Measurements from ENCODE around the gene AFM.

DNA sequence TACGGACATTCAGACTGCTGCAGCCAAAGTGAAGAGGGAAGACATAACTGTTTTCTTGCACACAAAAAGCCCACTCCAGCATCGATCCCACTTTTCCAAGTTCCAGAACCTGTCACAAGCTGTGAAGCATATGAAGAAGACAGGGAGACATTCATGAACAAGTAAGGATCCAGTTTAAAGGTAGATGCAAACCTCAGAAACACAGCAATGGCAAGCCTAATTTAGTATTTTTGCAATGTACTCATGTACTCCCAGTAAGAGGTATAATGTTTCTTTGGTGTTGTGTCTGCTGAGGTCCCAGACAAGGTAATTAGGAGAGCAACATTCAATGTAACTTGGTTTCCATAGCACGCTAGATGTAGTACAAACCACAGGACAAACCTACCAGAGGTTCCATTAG lies 40.9 kb upstream of the AFM start:
- TF ChIP-seq GZF1 (CRISPR knock-in tag; IDR thresholded peaks at IDR 0.05): no peak
- TF ChIP-seq, protein P1, sequence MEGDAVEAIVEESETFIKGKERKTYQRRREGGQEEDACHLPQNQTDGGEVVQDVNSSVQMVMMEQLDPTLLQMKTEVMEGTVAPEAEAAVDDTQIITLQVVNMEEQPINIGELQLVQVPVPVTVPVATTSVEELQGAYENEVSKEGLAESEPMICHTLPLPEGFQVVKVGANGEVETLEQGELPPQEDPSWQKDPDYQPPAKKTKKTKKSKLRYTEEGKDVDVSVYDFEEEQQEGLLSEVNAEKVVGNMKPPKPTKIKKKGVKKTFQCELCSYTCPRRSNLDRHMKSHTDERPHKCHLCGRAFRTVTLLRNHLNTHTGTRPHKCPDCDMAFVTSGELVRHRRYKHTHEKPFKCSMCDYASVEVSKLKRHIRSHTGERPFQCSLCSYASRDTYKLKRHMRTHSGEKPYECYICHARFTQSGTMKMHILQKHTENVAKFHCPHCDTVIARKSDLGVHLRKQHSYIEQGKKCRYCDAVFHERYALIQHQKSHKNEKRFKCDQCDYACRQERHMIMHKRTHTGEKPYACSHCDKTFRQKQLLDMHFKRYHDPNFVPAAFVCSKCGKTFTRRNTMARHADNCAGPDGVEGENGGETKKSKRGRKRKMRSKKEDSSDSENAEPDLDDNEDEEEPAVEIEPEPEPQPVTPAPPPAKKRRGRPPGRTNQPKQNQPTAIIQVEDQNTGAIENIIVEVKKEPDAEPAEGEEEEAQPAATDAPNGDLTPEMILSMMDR (CRISPR knock-in tag; IDR thresholded peaks at IDR 0.05): no peak
- no peak for TF ChIP-seq ISL2 (CRISPR knock-in tag; IDR thresholded peaks at IDR 0.05)
- TF ChIP-seq, protein P2, sequence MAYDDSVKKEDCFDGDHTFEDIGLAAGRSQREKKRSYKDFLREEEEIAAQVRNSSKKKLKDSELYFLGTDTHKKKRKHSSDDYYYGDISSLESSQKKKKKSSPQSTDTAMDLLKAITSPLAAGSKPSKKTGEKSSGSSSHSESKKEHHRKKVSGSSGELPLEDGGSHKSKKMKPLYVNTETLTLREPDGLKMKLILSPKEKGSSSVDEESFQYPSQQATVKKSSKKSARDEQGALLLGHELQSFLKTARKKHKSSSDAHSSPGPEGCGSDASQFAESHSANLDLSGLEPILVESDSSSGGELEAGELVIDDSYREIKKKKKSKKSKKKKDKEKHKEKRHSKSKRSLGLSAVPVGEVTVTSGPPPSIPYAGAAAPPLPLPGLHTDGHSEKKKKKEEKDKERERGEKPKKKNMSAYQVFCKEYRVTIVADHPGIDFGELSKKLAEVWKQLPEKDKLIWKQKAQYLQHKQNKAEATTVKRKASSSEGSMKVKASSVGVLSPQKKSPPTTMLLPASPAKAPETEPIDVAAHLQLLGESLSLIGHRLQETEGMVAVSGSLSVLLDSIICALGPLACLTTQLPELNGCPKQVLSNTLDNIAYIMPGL (CRISPR knock-in tag; IDR thresholded peaks at IDR 0.05; ENCODE audit: borderline replicate concordance in 1 of 2, low read depth in 1 of 2): no peak
- TF ChIP-seq ETV5 (CRISPR knock-in tag; IDR thresholded peaks at IDR 0.05; ENCODE audit: borderline replicate concordance): no peak
